ENCODE data around the gene TTC23L.

The TTC23L gene

DNA sequence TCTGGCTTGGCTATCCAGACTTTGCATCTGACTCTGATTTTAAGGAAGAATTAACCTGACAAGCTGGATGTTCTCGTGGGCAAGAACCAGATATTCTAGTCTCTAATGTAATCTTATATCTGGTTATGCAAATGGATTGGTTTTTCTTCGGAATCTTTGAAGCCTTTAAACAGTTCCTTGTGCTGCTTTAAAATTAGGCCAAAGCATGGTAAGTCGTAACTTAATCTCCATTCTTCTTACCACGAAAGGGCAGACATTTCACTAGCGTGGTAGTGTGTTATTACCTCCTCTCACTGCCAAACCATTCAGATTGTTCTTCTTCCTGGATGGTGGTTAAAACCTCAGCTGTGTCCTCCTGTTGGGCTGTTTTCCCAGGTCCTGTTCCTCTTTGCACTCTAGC is 34.1 kb upstream of the TTC23L start:
- no peak overlapping the region for H3K9ac ChIP-seq (ENCODE audit: low read length)
- H3K27ac ChIP-seq (ENCODE audit: low read length), result no peak overlapping the region
- H3K4me3 ChIP-seq (ENCODE audit: low read length), result no peak overlapping the region
- H2AFZ ChIP-seq (ENCODE audit: low read length), result no peak overlapping the region
- no peaks in the 10 kb centered on the region for H3K27me3 ChIP-seq (replicated peaks; ENCODE audit: insufficient read depth, low read length)
- TF ChIP-seq EZH2 (optimal IDR thresholded peaks at IDR 0.05; ENCODE audit: low read depth, low read length) (no peak), EZH2phosphoT487 (IDR thresholded peaks at IDR 0.05; ENCODE audit: low read length) (no peak), CTCF (IDR thresholded peaks at IDR 0.05; ENCODE audit: low read length) (no peak)
- H3K9me3 ChIP-seq (replicated peaks; ENCODE audit: insufficient read depth, low read length), result no peaks in the 10 kb centered on the region
- no peaks in the 10 kb centered on the region for H3F3A ChIP-seq (ENCODE audit: insufficient read depth, low read length)
- H4K20me1 ChIP-seq (ENCODE audit: insufficient read depth, low read length), result no peaks in the 10 kb centered on the region
- no peak overlapping the region for H3K4me2 ChIP-seq (ENCODE audit: low read depth, low read length)
- no peaks in the 10 kb centered on the region for H3K4me1 ChIP-seq (ENCODE audit: low read length)
- H3K79me2 ChIP-seq (ENCODE audit: low read length), result no peaks in the 10 kb centered on the region
- no peaks in the 10 kb centered on the region for H3K36me3 ChIP-seq (replicated peaks; ENCODE audit: insufficient read depth, low read length)
- DNase-seq, result no peak
- no peaks in the 10 kb centered on the region for H3K9me2 ChIP-seq (replicated peaks; ENCODE audit: insufficient read depth, low read length)

DNA sequence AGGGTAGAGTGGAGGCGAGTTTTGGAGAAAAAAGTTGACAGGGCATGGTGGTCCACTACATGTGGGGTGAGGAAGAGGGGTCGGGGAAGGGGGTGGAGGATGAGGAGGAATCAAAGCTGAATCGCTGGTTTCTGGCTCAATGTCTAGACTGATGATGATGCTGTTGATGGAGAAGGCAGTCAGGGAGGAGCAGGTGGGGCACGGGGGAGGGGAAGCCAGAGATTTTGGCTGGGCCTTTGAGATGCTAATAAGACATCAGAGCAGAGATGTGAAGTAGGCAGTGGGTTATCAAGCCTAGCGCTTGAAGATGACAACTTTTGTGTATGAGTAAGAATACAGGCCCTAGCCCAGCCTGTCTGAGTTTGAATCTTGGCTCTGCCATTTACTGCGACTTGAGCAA is 32.4 kb upstream of the TTC23L start:
- Histone ChIP-seq H3K4me2 (ENCODE audit: low read depth, low read length) (no peak overlapping the region), H2AFZ (ENCODE audit: low read length) (no peak overlapping the region), H3K9ac (ENCODE audit: low read length) (no peak overlapping the region), H3K27ac (ENCODE audit: low read length) (no peak overlapping the region), H3K9me3 (replicated peaks; ENCODE audit: insufficient read depth, low read length) (no peaks in the 10 kb centered on the region), H4K20me1 (ENCODE audit: insufficient read depth, low read length) (no peaks in the 10 kb centered on the region), H3K27me3 (replicated peaks; ENCODE audit: insufficient read depth, low read length) (no peaks in the 10 kb centered on the region), H3K4me1 (ENCODE audit: low read length) (no peaks in the 10 kb centered on the region), H3K36me3 (replicated peaks; ENCODE audit: insufficient read depth, low read length) (no peaks in the 10 kb centered on the region), H3K4me3 (ENCODE audit: low read length) (no peak overlapping the region), H3K9me2 (replicated peaks; ENCODE audit: insufficient read depth, low read length) (no peaks in the 10 kb centered on the region), H3K79me2 (ENCODE audit: low read length) (no peaks in the 10 kb centered on the region), H3F3A (ENCODE audit: insufficient read depth, low read length) (no peaks in the 10 kb centered on the region)
- DNase-seq, result no peak
- TF ChIP-seq CTCF (IDR thresholded peaks at IDR 0.05; ENCODE audit: low read length) (no peak), EZH2phosphoT487 (IDR thresholded peaks at IDR 0.05; ENCODE audit: low read length) (no peak), EZH2 (optimal IDR thresholded peaks at IDR 0.05; ENCODE audit: low read depth, low read length) (no peak)

DNA sequence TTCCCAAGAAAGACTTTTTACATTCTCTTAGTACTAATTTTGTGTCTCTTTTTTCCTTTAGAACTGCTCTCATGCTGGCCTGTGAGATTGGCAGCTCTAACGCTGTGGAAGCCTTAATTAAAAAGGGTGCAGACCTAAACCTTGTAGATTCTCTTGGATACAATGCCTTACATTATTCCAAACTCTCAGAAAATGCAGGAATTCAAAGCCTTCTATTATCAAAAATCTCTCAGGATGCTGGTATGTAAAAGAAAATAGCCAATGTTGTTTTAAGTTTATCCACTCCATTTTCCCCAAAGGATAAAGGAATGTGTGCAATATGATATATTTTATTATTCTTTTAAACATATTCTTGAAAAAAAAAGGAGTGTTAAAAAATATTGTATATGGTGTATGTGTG is 27.3 kb upstream of the TTC23L start:
- no peaks in the 10 kb centered on the region for H4K20me1 ChIP-seq (ENCODE audit: insufficient read depth, low read length)
- DNase-seq, result no peak
- H3K79me2 ChIP-seq (ENCODE audit: low read length), result no peaks in the 10 kb centered on the region
- no peak overlapping the region for H3K4me2 ChIP-seq (ENCODE audit: low read depth, low read length)
- H3K9me2 ChIP-seq (replicated peaks; ENCODE audit: insufficient read depth, low read length), result no peaks in the 10 kb centered on the region
- no peak overlapping the region for H3K27ac ChIP-seq (ENCODE audit: low read length)
- H3K9me3 ChIP-seq (replicated peaks; ENCODE audit: insufficient read depth, low read length), result no peaks in the 10 kb centered on the region
- no peaks in the 10 kb centered on the region for H3K27me3 ChIP-seq (replicated peaks; ENCODE audit: insufficient read depth, low read length)
- no peaks in the 10 kb centered on the region for H3K36me3 ChIP-seq (replicated peaks; ENCODE audit: insufficient read depth, low read length)
- no peak for TF ChIP-seq EZH2phosphoT487 (IDR thresholded peaks at IDR 0.05; ENCODE audit: low read length)
- TF ChIP-seq CTCF (IDR thresholded peaks at IDR 0.05; ENCODE audit: low read length), result no peak
- no peak for TF ChIP-seq EZH2 (optimal IDR thresholded peaks at IDR 0.05; ENCODE audit: low read depth, low read length)
- no peak overlapping the region for H2AFZ ChIP-seq (ENCODE audit: low read length)
- H3K4me1 ChIP-seq (ENCODE audit: low read length), result no peaks in the 10 kb centered on the region
- no peak overlapping the region for H3K4me3 ChIP-seq (ENCODE audit: low read length)
- no peak overlapping the region for H3K9ac ChIP-seq (ENCODE audit: low read length)
- H3F3A ChIP-seq (ENCODE audit: insufficient read depth, low read length), result no peaks in the 10 kb centered on the region

Data from MM.1S (cell line).